ENCODE data around the gene PACSIN2.

DNA sequence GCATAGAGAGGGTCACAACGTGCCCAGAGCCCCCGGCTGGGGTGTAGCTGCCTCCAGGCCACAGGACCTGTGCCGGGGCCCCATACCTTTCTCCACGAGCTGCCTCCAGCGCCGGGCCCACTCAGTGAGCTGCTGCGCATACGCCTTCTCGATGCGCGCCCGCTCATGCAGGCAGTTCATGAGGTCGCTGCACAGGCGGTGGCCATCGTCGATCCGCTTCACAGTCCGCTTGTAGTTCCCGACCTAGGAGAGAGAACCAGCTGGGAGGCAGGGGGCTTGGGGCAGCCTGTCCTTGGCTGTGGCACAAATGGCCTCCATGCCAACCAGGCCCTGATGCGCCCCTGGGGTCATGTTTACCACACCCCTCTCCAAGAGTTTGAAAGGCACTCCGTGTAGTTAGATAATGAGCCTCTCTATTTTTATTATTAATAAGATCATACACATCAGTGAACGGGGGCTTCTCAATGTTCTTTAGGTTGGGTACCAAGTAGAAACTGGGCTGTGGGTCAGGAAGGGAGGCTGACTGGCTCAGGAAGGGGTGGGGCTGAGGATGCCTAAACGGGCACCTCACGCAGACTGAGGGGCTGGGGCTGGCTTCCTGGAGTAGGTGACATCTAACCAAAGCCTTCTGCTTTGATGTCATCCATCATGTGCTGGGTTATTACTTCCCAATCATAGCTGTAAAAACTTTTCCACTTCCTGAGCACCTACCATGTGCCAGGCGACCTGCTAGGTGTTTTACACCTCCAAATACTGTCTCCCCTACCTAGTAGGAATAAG lies 121.4 kb downstream of the PACSIN2 start:
- TF ChIP-seq, protein P1, sequence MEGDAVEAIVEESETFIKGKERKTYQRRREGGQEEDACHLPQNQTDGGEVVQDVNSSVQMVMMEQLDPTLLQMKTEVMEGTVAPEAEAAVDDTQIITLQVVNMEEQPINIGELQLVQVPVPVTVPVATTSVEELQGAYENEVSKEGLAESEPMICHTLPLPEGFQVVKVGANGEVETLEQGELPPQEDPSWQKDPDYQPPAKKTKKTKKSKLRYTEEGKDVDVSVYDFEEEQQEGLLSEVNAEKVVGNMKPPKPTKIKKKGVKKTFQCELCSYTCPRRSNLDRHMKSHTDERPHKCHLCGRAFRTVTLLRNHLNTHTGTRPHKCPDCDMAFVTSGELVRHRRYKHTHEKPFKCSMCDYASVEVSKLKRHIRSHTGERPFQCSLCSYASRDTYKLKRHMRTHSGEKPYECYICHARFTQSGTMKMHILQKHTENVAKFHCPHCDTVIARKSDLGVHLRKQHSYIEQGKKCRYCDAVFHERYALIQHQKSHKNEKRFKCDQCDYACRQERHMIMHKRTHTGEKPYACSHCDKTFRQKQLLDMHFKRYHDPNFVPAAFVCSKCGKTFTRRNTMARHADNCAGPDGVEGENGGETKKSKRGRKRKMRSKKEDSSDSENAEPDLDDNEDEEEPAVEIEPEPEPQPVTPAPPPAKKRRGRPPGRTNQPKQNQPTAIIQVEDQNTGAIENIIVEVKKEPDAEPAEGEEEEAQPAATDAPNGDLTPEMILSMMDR (IDR thresholded peaks at IDR 0.05) = no peak
- TF ChIP-seq POLR2A (IDR thresholded peaks at IDR 0.05) = no peak

All from esophagus squamous epithelium (tissue), 4 donors.